Measurements from ENCODE around the gene ADNP.

ADNP gene

DNA sequence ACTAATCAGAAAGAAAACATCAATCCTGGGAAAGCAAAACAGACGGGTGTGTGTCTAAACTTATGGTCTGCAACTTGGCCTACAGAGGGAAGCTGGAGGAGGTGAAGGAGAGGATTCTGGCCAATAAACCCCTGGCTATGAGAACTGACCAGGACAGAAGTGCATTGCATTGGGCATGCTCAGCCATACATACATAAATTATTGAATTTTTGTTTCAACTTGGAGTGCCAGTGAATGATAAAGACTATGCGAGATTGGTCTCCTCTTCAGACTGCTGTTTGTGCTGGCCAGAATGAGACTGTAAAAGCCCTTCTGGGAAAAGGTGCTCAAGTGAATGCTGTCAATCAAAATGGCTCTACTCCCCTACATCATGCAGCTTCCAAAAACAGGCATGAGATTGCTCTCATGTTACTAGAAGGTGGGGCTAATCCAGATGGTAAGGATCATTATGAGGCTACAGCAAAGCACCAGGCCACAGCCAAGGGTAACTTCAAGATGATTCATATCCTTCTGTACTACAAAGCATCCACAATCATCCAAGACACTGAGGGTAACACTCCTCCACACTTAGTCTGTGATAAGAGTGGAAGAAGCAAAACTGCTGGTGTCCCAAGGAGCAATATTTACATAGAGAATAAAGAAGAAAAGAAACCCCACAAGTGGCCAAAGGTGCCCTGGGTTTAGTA, 17.4 kb downstream of the ADNP start:
- Histone ChIP-seq H3K4me3 (ENCODE audit: low read depth, low read length) (no peak overlapping the region), H3K9me3 (no peaks in the 10 kb centered on the region), H3K27me3 (no peaks in the 10 kb centered on the region), H3K4me1 (peaks cover 41% of the 10 kb centered on the region), H3K36me3 (peaks cover 23% of the 10 kb centered on the region)
- TF ChIP-seq, protein P1, sequence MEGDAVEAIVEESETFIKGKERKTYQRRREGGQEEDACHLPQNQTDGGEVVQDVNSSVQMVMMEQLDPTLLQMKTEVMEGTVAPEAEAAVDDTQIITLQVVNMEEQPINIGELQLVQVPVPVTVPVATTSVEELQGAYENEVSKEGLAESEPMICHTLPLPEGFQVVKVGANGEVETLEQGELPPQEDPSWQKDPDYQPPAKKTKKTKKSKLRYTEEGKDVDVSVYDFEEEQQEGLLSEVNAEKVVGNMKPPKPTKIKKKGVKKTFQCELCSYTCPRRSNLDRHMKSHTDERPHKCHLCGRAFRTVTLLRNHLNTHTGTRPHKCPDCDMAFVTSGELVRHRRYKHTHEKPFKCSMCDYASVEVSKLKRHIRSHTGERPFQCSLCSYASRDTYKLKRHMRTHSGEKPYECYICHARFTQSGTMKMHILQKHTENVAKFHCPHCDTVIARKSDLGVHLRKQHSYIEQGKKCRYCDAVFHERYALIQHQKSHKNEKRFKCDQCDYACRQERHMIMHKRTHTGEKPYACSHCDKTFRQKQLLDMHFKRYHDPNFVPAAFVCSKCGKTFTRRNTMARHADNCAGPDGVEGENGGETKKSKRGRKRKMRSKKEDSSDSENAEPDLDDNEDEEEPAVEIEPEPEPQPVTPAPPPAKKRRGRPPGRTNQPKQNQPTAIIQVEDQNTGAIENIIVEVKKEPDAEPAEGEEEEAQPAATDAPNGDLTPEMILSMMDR (IDR thresholded peaks at IDR 0.05; ENCODE audit: low read depth, low read length) = no peak
- no peak for DNase-seq

DNA sequence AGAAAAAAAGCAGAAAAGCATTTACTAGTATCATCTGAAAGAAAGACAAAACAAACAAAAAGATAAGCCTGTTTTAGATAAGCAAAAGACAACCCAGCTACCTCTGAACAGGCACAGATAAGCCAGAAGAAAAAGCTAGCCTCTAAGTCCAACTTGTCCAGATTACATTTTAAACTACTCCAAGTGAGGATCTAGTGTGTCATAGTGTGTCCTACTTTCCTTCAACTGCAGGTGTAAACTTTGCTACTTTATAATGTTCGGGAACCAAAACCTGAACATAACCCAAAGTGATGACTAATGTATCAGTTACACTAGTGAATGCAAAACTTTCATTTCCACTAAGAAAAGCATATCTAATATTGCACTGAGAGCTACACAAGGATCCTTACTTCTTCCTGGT, 19.5 kb downstream of the ADNP start:
- TF ChIP-seq, protein P1 (IDR thresholded peaks at IDR 0.05; ENCODE audit: low read depth, low read length) = no peak
- Histone ChIP-seq H3K36me3 (peaks cover 18% of the 10 kb centered on the region), H3K4me1 (peaks cover 27% of the 10 kb centered on the region), H3K27me3 (no peaks in the 10 kb centered on the region), H3K9me3 (no peaks in the 10 kb centered on the region), H3K4me3 (ENCODE audit: low read depth, low read length) (no peak overlapping the region)
- no peak for DNase-seq

DNA sequence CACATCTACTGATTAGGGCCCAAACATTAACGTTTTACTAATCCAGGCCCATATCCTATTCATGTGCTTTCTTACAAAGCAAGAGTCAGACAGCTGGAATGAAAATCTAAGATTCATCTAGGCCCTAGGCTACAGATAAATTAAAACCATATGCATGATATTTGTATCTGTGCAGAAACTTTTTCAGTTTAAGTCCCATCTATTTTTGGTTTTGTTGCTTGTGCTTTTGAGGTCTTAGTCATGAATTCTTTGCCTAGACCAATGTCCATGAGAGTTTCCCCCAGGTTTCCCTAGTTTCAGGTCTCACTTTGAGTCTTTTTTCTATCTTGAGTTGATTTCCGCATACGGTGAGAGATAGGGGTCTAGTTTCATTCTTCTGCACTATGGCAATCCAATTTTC, 20.2 kb downstream of the ADNP start:
- TF ChIP-seq, protein P1 (IDR thresholded peaks at IDR 0.05; ENCODE audit: low read depth, low read length) = no peak
- H3K36me3 ChIP-seq = peaks cover 18% of the 10 kb centered on the region
- no peaks in the 10 kb centered on the region for H3K9me3 ChIP-seq
- no peaks in the 10 kb centered on the region for H3K27me3 ChIP-seq
- peaks cover 20% of the 10 kb centered on the region for H3K4me1 ChIP-seq
- no peak overlapping the region for H3K4me3 ChIP-seq (ENCODE audit: low read depth, low read length)
- no peak for DNase-seq

DNA sequence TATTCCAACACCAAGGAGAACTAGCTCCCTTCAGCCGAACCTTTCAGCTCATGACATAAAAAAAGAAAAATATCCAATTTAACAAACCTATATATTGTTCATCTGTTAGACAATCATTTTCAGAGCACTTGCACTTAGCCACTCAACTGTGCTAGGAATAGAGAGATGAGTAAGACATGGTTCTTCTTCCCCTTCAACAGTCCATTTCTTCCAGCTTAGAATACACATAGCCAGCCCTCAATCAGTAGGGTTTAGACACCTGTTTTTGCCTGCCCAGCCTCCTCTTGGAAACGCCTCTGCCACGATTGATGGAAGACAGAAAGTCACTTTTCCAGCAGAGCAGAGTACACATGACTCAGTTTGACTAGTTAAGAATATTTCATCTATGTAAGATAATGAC, 21.8 kb downstream of the ADNP start:
- H3K9me3 ChIP-seq = no peaks in the 10 kb centered on the region
- peaks cover 14% of the 10 kb centered on the region for H3K36me3 ChIP-seq
- H3K4me1 ChIP-seq = peaks cover 8% of the 10 kb centered on the region; the same call in 1 of the 2 replicates
- no peak for DNase-seq
- H3K27me3 ChIP-seq = no peaks in the 10 kb centered on the region
- H3K4me3 ChIP-seq (ENCODE audit: low read depth, low read length) = no peak overlapping the region
- TF ChIP-seq, protein P1 (IDR thresholded peaks at IDR 0.05; ENCODE audit: low read depth, low read length) = no peak

DNA sequence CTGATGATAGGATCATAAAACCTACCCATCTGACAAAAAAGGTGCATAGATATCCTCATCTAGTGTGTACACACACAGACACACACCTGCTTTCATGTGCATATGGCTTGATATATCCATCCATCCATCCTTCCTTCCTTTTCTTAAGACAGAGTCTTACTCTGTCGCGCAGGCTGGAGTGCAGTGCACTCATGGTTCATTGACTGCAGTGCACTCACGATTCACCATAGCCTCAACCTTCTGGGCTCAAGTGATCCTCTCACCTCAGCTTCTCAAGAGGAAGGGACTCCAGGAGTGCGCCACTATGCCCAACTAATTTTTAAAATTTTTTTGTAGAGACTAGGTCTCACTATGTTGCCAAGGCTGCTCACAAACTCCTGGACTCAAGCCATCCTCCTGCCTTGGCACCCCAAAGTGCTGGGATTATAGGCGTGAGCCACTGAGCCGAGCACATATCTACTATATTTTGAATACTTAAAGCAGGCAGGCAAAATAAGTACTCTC, 27.1 kb downstream of the ADNP start:
- no peaks in the 10 kb centered on the region for H3K4me1 ChIP-seq
- DNase-seq = no peak
- no peaks in the 10 kb centered on the region for H3K27me3 ChIP-seq
- H3K36me3 ChIP-seq = peaks cover 45% of the 10 kb centered on the region
- TF ChIP-seq, protein P1 (IDR thresholded peaks at IDR 0.05; ENCODE audit: low read depth, low read length) = no peak
- no peak overlapping the region for H3K4me3 ChIP-seq (ENCODE audit: low read depth, low read length)
- no peaks in the 10 kb centered on the region for H3K9me3 ChIP-seq

DNA sequence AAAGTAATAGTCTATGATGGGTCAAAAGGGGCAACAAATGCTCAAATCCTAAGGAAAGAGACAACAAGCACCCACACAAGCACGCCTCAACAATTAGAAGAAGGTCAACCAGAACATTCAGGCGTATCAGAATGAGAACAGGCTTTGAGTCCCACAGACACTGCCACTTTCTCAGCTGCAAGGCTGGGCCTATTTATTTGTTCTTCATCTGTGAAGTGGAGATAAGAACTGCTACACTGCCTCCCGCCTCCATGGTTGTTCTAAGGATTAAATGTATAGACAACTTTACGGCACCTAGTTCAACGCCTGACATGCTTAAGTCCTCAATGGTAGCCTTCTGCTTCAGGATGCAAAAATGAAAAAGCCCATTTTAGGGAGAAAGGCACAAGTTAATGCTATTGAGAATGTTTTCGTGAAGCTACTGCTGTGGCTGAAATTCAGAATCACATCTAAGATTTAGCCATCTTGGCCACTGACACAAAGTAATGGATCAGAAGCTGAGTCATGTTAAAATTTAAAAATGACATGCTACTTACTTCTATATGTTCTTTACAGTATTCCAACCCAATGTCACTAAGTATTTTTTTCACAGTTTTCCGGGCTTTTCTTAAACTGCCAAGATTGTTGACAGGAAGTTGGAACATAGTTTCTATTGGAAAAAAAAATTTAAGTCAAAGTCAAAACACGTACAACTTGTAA, 27.7 kb downstream of the ADNP start:
- Histone ChIP-seq H3K9me3 (no peaks in the 10 kb centered on the region), H3K36me3 (peaks cover 51% of the 10 kb centered on the region), H3K4me3 (ENCODE audit: low read depth, low read length) (no peak overlapping the region), H3K27me3 (no peaks in the 10 kb centered on the region), H3K4me1 (no peaks in the 10 kb centered on the region)
- TF ChIP-seq, protein P1 (IDR thresholded peaks at IDR 0.05; ENCODE audit: low read depth, low read length) = no peak
- DNase-seq = no peak

Measured in BE2C (cell line).